Gastroesophageal sphincter (tissue), 3 donors: ENCODE data around the gene THOC6.

Source experiments
- EP300 ChIP-seq: sonication (generic); formaldehyde crosslinking; IDR thresholded peaks from one replicate; pipeline ENCODE4 v1.6.1; 2017; ENCODE audit warnings: antibody characterized with exemption, mild to moderate bottlenecking
- POLR2A ChIP-seq, 2 donors: fragments of 450-650 bp; IDR thresholded peaks; one replicate each; pipeline ENCODE4 v1.6.1; 2017; ENCODE audit warnings: antibody characterized with exemption in 2 of 2, mild to moderate bottlenecking in 2 of 2, moderate library complexity in 1 of 2
- POLR2AphosphoS5 ChIP-seq: sonication (generic); formaldehyde crosslinking; IDR thresholded peaks from one replicate; pipeline ENCODE4 v1.6.1; 2017; ENCODE audit warnings: antibody characterized with exemption
- TF ChIP-seq, protein P1 (sequence below), 4 experiments: fragments of 200-600 bp in 2 of 4; fragments of 450-650 bp in 2 of 4; sonication (generic) in 1 of 4; IDR thresholded peaks; one replicate each; pipeline ENCODE4 v1.5.1; 2017 to 2019; ENCODE audit warnings: antibody characterized with exemption in 4 of 4, mild to moderate bottlenecking in 2 of 4, moderate library complexity in 2 of 4

DNA sequence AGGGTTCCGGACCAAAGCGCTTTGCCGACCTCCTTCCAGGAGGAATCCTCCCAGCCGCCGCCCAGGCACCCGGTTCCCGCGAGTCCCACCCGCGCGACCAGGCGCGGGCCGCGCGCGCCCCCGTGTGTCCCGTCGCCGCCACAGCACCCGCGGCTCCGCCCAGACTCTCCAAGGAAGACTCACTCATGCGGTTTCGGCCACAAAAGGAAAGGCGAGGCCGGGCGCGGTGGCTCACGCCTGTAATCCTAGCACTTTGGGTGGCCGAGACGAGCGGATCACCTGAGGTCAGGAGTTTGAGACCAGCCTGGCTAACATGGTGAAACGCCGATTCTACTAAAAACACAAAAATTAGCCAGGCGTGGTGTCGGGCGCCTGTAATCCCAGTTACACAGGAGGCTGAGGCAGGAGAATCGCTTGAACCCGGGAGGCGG, 40.1 kb upstream of the THOC6 start:
- TF ChIP-seq POLR2A (IDR thresholded peaks at IDR 0.05) (no peak), POLR2AphosphoS5 (no peak), EP300 (no peak)
- TF ChIP-seq, protein P1, sequence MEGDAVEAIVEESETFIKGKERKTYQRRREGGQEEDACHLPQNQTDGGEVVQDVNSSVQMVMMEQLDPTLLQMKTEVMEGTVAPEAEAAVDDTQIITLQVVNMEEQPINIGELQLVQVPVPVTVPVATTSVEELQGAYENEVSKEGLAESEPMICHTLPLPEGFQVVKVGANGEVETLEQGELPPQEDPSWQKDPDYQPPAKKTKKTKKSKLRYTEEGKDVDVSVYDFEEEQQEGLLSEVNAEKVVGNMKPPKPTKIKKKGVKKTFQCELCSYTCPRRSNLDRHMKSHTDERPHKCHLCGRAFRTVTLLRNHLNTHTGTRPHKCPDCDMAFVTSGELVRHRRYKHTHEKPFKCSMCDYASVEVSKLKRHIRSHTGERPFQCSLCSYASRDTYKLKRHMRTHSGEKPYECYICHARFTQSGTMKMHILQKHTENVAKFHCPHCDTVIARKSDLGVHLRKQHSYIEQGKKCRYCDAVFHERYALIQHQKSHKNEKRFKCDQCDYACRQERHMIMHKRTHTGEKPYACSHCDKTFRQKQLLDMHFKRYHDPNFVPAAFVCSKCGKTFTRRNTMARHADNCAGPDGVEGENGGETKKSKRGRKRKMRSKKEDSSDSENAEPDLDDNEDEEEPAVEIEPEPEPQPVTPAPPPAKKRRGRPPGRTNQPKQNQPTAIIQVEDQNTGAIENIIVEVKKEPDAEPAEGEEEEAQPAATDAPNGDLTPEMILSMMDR (IDR thresholded peaks at IDR 0.05) = peak in 3 of 4 experiments; percentile 89 to 98 (median 90)
